HG03159 (cell line): Measurements from ENCODE around the gene THAP2.
A peak's percentile ranks its signal among the peaks of the same experiment; 100 is the strongest.

Experiments
- ATAC-seq: cut with Tn5 transposase; IDR thresholded peaks from one replicate; pipeline ENCODE4 v1.9.1; 2021; ENCODE audit warnings: mild to moderate bottlenecking, moderate library complexity; ENCODE audit not compliant: unreplicated experiment

Gene THAP2

GRCh38 chr12:71663561-71664410 lies at the start of gene THAP2, which contains the start of gene ZFC3H1:
TSS of gene THAP2 (plus strand) at chr12:71664301. CDS start at chr12:71664510, 209 bp downstream.
TSS of gene ZFC3H1 (minus strand) at chr12:71663848. CDS start at chr12:71663610, 238 bp downstream.
- ATAC-seq: peak; percentile 88

- ATAC-seq: no peak
Measured at GRCh38 chr12:71621938-71622337, 42.2 kb upstream of the THAP2 start.

- ATAC-seq: no peak
Measured at GRCh38 chr12:71625476-71625875, 38.6 kb upstream of the THAP2 start.

GRCh38 chr12:71626098-71626497 lies 38.0 kb upstream of the THAP2 start:
- peak; percentile 76 for ATAC-seq

GRCh38 chr12:71626768-71627167 lies 37.3 kb upstream of the THAP2 start:
- ATAC-seq: no peak

GRCh38 chr12:71627438-71628002 lies 36.6 kb upstream of the THAP2 start:
- ATAC-seq: no peak

- ATAC-seq: no peak
Measured at GRCh38 chr12:71636704-71637115, 27.4 kb upstream of the THAP2 start.

- no peak for ATAC-seq
Measured at GRCh38 chr12:71638499-71638898, 25.6 kb upstream of the THAP2 start.

GRCh38 chr12:71639341-71639760 lies 24.8 kb upstream of the THAP2 start:
- peak; percentile 45 for ATAC-seq

GRCh38 chr12:71640316-71640715 lies 23.8 kb upstream of the THAP2 start:
- no peak for ATAC-seq

- no peak for ATAC-seq
Measured at GRCh38 chr12:71641390-71641789, 22.7 kb upstream of the THAP2 start.

GRCh38 chr12:71642264-71642663 lies 21.8 kb upstream of the THAP2 start:
- ATAC-seq: peak; percentile 77

GRCh38 chr12:71645268-71645667 lies 18.8 kb upstream of the THAP2 start:
- ATAC-seq: no peak

- no peak for ATAC-seq
Measured at GRCh38 chr12:71646512-71646911, 17.6 kb upstream of the THAP2 start.

- ATAC-seq: no peak
Measured at GRCh38 chr12:71648537-71648936, 15.6 kb upstream of the THAP2 start.

- no peak for ATAC-seq
Measured at GRCh38 chr12:71649401-71649800, 14.7 kb upstream of the THAP2 start.

- ATAC-seq: no peak
Measured at GRCh38 chr12:71652656-71653055, 11.4 kb upstream of the THAP2 start.

- no peak for ATAC-seq
Measured at GRCh38 chr12:71653137-71653536, 11.0 kb upstream of the THAP2 start.

- ATAC-seq: no peak
Measured at GRCh38 chr12:71654200-71654599, 9.9 kb upstream of the THAP2 start.

- ATAC-seq: no peak
Measured at GRCh38 chr12:71655495-71655894, 8.6 kb upstream of the THAP2 start.

- no peak for ATAC-seq
Measured at GRCh38 chr12:71655907-71656306, 8.2 kb upstream of the THAP2 start.

GRCh38 chr12:71656740-71657139 lies 7.4 kb upstream of the THAP2 start:
- no peak for ATAC-seq
